AG08396 (cell line): ENCODE measurements around the gene CMPK2.
A peak's percentile ranks its signal among the peaks of the same experiment; 100 is the strongest.
"Not testable (repeated sequence)": the region's sequence is repeated elsewhere in the genome, so short reads cannot be mapped to it uniquely, and the experiment has no call there.

Experiments
- DNase-seq: peaks from one replicate; pipeline ENCODE4 v3.0.0; 2012; ENCODE audit warnings: low spot score, mixed read lengths

Gene CMPK2

DNA sequence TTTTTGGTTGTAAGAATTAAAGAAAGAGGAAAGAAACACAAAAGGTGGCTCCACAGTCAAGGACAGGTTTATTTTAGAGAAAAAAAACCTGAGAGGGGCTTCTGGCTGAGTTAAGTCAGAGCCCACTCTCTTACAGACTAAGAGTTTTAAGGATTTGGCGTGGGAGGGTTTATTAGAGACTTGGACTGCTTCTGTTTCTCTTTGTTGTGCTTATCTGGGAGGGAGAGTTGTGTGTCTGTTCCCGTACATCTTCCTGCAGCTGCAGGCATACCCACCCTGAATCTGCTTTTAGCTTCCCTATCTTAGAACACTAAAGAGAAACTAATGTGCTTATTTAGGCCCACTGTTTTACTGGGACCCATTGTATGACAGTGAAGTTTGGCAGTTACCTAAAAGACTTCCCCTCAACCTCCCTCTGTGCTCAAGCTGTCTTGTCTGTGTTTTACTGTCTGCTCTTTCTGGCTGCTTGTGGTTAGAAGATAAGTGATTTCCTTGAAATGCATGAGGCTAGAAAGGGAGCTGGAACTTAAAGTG, 14.6 kb upstream of the CMPK2 start:
- DNase-seq, result no peak

DNA sequence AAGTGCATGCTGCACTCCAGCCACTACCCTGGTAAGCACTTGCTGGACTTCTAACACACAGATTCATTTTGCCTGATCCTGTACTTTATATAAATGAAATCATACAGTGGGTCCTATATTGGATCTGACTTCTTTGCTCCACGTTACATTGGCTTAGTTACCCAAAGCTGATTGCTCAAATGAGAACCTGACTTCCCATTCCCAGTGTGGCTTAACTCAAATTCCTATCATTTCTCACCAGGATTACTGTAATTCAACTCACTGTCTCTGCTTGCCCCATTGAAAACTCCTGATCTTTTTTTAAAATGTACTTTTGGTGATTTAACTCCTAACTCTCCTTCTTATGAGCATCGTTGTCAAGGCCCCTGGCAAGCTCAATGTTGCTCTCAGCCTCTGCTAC, 13.3 kb upstream of the CMPK2 start:
- no peak for DNase-seq

DNA sequence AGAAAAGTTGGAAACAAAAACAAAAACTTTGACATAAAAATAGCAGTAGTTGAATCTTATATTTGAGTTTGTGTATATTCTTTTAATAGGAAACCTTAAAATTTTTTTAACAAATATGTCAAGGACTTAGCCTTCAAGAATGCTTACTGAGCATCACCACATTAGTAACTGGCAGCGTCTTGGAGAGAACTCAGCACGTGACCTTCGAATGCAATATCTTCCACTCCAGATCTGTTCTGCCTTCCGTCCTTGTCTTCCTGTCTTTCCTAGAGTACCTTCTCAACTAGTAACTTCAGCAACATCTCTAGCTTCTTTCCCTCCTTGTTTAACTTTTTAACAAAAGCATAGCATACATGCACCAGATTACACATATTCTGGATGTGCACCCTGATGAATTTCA, 12.8 kb upstream of the CMPK2 start:
- no peak for DNase-seq

DNA sequence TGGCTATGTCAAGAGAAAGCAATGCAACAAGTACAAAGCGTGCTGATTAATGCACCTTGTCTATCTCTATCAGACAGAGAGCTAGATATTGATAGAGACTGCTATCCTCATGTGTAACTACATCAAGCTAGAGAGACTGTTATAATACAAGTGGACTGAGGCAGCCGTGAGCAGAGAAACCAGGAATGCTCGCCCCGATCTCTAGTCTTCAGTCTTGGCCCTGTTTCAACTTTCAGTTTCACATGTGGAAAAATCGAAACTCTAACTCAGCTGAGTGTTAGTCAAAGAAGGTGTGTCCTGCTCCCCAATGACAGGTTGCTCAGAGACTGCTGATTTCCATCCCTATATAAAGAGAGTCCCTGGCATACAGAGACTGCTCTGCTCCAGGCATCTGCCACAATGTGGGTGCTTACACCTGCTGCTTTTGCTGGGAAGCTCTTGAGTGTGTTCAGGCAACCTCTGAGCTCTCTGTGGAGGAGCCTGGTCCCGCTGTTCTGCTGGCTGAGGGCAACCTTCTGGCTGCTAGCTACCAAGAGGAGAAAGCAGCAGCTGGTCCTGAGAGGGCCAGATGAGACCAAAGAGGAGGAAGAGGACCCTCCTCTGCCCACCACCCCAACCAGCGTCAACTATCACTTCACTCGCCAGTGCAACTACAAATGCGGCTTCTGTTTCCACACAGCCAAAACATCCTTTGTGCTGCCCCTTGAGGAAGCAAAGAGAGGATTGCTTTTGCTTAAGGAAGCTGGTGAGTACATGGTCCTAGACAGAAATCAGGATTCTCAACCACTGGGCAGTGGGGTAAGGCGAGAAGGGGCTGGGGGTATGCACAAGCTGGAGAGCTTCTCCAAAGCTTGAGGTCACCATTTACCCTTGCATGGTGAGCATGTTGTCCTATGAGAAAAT, 11.9 kb upstream of the CMPK2 start, which contains the start of gene RSAD2:
Gene RSAD2 (plus strand): TSS at position 376 of the 903 bp plus-strand sequence. CDS start 24 bp downstream, at position 400.
- peak; percentile 43 for DNase-seq

DNA sequence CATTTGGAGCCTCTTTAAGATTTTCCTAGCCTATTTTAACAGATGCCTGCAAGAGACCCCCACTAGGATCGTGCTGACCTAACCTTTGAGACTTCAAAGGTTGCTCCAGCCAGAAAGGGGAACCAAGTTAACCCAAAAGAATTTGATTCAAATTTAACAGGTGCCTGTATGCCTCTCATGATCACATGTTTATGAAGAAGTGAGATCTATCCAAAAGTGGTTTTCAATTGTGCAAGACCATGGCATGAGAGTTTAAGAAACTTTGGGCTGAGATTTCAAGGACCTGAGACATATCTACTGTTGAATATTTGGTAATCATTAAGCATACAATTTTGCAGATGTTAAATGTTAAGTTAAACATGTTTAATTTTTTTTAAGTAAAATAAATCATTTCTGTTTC, 10.6 kb upstream of the CMPK2 start:
- DNase-seq, result no peak

DNA sequence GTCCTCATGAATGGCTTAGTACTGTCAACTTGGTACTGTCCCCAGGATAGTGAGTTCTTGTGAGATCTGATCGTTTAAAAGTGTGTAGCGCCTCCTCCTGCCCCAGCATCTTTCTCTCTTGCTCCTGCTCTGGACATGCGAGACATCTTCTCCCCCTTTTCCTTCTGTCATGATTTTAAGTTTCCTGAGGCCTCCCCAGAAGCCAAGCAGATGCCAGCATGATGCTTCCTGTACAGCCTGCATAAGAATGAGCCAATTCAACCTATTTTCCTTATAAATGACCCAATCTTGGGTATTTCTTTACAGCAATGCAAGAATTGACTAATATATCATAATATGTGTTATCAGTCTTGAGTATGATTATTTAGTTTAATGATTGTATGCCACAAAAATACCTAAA, 8.3 kb upstream of the CMPK2 start:
- DNase-seq, result no peak

DNA sequence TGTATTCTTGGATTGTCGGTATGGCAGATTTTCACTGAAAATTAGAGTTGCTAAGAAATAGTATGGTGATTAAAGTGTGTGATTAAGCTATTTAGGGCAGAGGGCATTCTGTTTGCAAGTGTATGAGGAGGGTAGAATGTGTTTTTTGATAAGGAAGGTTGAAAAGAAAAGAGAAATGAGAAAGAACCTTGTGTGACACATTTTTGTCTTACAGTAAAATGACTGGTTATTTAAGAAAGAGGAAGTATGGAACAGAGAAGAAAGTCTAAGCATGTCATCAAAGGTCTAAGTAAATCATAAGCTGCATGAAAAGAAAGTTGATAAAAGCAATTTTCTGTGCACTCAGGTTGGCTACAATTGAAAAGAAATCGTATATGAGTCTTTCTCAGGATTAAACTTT, 6.7 kb upstream of the CMPK2 start:
- DNase-seq, result no peak

DNA sequence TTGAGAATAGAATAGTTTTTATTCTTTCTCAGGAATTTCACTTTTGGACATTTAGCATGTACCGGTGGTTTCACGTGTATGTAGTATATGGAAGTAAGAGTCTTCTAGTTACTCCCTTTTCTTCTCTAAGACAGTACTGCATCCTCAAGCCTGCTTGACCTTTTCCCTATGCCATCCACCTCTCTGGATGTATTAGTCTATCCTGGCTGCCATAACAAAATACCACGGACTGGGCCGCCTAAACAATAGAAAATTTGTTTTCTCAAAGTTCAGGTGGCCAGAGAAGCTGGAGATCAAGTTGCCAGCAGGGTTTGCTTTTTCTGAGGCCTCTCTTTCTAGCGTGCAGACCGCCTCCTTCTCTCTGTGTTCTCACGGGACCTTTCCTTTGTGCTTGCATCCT, 1.3 kb upstream of the CMPK2 start:
- DNase-seq, result no peak

DNA sequence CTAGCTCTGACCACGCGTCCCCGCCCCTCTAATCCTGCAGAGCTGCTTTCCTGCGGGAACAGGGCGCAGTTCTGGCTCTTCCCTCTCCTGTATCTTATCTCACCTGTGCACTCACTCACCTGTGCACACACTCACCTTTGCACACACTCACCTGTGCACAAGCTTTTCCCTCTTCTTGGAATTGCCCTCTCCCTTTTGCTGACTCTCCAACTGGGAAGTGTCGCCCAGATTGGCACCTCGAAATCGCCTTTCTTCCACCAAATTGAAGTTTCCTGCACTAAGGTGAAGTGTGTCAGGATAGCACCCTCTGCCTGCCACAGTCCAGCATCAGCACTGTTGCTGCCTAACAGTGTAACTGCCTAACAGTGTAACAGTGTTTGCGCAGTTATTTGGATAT, 566 bp upstream of the CMPK2 start:
- DNase-seq, result peak; percentile 24

DNA sequence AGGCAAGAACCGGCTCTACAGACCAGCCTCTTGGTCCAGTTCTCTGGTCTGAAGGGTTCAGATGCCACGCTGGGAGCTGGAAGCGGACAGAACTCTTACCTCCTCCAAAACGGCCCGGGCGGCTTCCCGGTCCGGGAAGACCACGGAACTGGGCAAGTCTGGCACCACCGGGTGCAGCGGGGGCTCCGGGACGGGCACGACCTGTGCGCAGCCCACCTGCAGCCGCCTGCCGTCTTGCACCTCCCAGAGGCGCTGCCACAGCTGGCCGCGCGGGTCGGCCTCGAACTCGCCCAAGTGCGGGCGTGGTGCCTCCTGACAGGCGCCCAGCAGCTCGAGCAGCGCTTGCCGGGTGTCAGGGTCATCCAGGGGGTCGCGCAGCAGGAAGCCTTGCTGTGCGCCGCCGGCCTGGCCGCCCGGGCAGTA, 773 bp downstream of the CMPK2 start:
- DNase-seq, result no peak

DNA sequence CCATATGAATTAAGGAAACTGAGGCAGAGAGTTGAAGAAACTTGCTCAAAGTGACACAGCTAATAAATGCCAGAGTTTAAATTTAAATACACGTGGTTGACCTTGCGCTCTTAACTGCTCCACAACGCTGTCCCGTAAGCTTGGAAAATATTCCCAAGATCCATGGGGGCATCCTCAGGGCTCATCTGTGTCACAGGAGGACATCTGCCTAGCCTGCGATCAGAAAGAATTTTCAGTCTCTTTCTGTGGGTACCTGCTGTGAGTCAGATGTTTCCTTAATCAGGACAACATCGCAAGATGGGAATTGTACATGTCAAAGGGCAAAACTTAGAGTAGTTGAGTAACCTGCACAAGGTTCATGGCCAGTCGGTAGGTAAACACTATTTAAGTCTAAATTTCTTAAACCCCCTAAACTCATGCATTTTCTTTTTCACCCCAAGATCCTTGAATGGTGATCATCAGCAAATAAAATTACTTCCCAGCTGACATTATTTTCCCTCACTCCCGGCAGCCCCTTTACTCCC, 1.4 kb downstream of the CMPK2 start:
- DNase-seq, result no peak

DNA sequence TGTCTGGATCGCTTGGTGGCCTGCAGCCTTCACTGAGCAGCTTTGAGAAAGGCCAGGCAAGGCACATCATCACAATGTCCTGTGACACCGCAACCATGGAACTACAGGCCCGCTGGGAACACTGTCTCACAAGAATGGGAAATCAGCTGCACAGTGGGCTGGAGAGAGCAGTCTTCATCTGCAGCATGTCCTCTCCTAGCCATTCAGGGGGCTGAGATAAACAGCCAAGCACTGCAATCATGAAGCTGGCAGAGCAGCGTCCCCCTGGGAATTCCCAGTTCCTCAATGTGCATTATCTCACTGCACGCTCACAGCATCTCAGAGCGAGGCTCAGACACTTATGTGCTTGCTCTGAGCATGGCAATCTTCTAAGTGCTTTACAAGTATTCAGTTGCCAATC, 1.9 kb downstream of the CMPK2 start:
- no peak for DNase-seq

DNA sequence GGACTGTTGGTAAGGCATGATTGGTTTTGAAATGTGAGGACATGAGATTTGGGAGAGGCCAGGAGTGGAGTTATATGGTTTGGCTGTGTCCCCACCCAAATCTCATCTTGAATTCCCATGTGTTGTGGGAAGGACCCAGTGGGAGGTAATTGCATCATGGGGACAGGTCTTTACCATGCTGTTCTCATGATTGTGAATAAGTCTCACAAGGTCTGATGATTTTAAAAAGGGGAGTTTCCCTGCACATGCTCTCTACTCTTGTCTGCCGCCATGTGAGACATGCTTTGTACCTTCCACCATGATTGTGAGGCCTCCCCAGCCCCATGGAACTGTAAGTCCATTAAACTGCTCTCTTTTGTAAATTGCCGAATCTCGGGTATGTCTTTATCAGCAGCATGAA, 5.4 kb downstream of the CMPK2 start:
- no peak for DNase-seq

DNA sequence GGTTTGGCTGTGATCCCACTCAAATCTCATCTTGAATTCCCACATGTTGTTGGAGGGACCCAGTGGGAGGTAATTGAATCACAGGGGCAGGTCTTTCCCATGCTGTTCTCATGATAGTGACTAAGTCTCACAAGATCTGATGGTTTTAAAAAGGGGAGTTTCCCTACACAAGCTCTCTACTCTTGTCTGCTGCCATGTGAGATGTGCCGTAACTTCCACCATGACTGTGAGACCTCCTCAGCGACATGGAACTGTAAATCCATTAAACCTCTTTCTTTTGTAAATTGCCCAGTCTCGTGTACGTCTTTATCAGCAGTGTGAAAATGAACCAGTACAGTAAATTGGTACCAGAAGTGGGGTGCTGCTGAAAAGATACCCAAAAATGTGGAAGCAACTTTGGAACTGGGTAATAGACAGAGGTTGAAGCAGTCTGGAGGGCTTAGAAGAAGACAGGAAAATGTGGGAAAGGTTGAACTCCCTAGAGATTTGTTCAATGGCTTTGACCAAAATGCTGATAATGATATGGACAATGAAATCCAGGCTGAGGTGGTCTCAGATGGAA, 7.2 kb downstream of the CMPK2 start:
- not testable (repeated sequence) for DNase-seq

DNA sequence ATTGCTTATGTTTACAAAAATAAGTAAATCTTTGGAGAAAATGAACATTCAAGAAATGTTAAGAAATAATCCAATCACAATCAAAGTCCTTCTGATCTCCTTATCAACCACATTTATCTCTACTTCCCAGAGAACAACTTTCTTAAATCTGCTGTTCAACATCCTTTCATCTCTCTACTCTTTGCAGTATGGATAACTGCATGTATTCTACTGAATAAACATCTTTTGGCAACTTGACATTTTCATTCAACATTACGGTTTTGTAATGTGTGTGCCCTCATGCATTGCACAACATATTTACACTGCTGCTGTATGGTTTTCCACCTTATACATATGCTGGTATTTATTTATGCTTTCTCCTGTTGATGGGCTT, 9.2 kb downstream of the CMPK2 start:
- no peak for DNase-seq

DNA sequence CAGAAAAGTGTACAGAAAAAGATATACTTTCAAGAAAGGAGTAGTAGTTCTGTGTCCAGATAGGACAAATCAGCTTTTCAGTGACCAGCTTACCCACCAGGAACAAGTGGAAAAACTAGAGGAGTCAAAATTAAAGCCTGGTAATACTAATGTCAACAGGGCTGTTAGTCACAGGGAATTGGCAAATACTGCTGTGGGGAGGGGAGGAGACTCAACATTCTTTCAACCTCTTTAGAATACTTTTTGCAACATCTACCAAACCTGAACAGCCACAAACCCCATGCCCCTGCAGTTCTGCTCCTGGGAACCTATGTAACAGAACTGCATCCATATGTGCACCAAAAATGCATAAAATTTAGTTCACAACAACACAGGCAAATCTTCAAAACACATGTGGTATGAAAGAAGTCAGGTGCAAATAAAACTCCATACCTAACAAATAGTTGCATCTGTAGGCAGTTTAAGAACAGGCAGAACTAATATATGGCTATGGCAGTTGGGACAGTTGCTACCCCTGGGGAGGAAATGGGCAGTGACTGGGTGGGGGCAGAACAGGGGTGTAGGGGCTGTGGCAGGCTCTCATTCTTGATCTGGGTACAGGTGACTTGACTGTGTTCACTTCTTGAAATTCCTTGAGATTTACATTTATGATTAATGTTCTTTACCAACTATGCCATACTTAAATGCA, 9.7 kb downstream of the CMPK2 start:
- no peak for DNase-seq

DNA sequence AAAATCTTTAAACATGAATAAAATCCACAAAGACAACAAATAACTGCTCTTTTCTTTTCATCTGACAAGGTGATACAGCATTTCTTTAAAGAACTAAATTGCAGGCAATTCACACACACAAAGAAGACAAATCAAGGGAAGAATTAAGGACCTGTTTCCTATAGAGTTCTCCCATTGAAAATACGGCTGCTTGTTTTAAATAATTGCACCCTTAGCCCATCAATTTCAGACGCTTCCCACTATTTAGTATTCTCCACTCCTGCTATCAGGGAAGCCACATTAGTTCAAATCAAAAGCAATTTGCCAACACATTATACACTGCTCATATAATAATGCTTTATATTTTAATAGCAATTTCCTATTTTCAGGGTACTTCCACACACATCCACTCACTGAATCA, 11.3 kb downstream of the CMPK2 start:
- no peak for DNase-seq

DNA sequence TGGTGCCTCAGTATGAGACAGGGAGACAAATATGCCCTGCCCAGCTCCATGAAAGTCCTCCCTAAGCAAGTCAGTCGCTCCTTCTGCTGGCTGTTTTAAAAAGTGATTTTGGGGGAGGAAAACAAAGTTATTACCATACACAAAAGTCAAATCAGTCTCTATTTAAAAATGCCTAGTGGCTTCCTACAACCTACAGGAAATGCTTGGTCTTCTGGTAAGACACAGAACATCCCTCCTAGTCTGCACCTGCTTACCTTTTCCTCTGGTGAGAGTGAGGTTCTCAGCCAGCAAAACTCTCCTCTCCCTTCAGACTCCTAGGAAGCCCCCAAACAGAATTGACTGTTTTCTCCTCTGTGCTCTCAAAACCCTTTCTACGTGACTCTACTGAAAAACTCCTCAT, 13.5 kb downstream of the CMPK2 start:
- DNase-seq, result no peak

DNA sequence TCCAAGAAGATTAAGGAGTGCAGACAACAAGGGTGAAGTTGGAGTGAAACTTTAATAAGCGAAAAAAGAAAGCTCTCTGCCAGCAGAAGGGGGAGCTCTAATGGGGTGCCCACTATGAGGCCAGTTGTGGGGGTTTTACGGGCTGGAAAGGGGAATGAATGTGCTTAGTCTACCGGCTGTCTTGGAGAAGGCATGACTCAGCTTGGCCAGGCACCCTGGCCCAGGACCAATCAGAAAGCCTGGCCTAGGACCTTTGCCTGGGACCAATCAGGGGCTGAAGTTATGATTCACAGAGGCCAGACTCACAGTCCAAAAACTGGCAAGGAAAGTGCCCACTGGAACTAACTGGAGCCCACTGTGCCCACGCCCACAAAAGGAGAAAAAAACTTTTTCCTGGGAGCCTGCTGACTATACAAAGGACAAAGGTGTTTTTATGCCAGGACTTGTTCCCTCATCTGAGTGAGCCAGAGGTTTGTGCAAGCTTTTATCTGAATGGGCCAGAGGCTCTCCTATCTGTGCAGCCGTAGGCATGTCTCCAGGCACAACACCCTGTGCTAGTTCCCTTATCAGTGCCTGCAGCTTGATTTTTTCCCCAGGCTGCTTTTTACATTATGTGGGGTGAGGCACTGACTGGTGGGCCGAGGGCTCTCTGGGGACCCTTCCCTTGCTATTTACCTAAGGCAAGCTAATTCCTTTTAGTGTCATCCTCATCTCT, 18.6 kb downstream of the CMPK2 start:
- no peak for DNase-seq

DNA sequence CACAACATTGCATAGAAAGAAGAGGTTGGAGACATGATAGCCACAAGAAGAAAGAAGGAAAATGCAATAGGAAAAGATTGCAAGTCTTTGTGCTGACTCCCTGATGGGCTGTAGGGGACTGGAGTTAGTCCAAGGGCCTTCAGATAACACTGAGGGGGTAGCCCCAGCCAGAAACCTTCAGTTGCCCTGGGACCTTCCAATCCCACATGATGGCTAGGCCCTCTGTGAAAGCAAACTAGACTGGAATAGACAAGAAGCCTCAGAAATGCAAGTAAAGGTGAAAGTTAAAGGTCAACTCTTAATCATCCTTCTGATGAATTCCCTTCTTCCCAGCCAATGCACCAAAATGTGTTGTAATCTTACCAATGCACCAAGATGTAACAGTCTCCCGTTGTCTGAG, 19.2 kb downstream of the CMPK2 start:
- no peak for DNase-seq

DNA sequence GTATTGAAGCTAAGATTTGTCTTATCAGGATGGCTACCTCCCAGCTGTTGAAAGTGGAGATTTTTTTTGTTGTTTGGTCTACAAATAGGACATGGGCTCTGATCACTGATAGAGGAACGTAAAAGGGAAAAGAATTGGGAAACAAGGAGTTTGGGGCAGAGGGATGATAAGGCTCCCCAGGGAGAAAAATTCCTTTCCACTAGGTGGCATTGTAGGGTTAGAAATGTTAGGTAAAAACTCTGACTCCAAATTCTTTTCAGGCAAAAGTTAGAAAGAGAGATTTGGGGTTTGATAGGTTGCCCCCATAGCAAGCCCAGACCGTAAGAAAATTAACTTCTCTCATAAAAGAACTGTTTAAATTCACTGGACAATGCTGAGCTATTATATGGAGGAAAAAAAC, 19.8 kb downstream of the CMPK2 start:
- no peak for DNase-seq

DNA sequence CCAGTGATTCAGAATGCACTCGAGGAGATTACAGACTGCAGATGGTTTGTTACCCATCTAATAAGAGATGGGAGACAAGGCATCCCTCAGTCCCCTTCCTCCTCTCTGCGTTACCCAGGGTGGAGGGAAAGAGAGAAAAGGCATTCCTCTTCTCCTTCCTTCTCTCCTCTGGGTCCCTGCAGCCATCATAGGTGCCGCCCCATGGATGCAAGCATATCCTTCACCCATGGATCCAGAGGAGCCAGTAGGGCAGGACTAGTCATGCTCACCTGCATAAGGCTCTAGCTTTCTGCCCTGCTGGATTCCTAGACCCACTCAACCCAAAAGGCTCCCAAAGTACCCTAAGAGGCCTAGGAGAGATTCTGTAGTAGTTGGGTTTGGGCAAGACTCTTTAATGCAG, 20.4 kb downstream of the CMPK2 start:
- DNase-seq, result no peak
